Amniotic epithelial cell (primary cell): Measurements from ENCODE around the gene DSCAM.
"Not testable (repeated sequence)": the region's sequence is repeated elsewhere in the genome, so short reads cannot be mapped to it uniquely, and the experiment has no call there.

Experiments used
- DNase-seq: peaks from one replicate; pipeline ENCODE4 v3.0.0-alpha.2; 2010; ENCODE audit warnings: low read depth

Gene DSCAM

GRCh38 chr21:40049031-40049930 is 797.7 kb downstream of the DSCAM start:
- no peak for DNase-seq

- DNase-seq = no peak
These were observed 798.8 kb downstream of the DSCAM start for GRCh38 chr21:40047993-40048730.

GRCh38 chr21:40047211-40047610 is 799.7 kb downstream of the DSCAM start:
- DNase-seq = no peak

GRCh38 chr21:40043866-40044265 is 803.1 kb downstream of the DSCAM start:
- no peak for DNase-seq

- no peak for DNase-seq
These were observed 803.5 kb downstream of the DSCAM start for GRCh38 chr21:40043423-40043822.

- no peak for DNase-seq
These were observed 805.5 kb downstream of the DSCAM start for GRCh38 chr21:40041446-40041845.

- not testable (repeated sequence) for DNase-seq
These were observed 813.7 kb downstream of the DSCAM start for GRCh38 chr21:40033156-40033782.

- no peak for DNase-seq
These were observed 817.1 kb downstream of the DSCAM start for GRCh38 chr21:40029888-40030287.

- not testable (repeated sequence) for DNase-seq
These were observed 818.6 kb downstream of the DSCAM start for GRCh38 chr21:40028393-40028792.

- DNase-seq = no peak
These were observed 825.2 kb downstream of the DSCAM start for GRCh38 chr21:40021558-40022351.

GRCh38 chr21:40020651-40021050 is 826.3 kb downstream of the DSCAM start:
- DNase-seq = no peak

GRCh38 chr21:40018871-40019475 is 828.0 kb downstream of the DSCAM start:
- DNase-seq = no peak

GRCh38 chr21:40016667-40017066 is 830.3 kb downstream of the DSCAM start:
- no peak for DNase-seq

- DNase-seq = no peak
These were observed 830.7 kb downstream of the DSCAM start for GRCh38 chr21:40016234-40016633.

- DNase-seq = no peak
These were observed 831.1 kb downstream of the DSCAM start for GRCh38 chr21:40015818-40016217.

GRCh38 chr21:40014394-40014793 is 832.6 kb downstream of the DSCAM start:
- DNase-seq = no peak

GRCh38 chr21:40013001-40013735 is 833.8 kb downstream of the DSCAM start:
- DNase-seq = no peak

- DNase-seq = no peak
These were observed 835.6 kb downstream of the DSCAM start for GRCh38 chr21:40011371-40011770.

GRCh38 chr21:40002978-40003377 is 844.0 kb downstream of the DSCAM start:
- DNase-seq = no peak

GRCh38 chr21:39984286-39984991 is 862.5 kb downstream of the DSCAM start:
- no peak for DNase-seq
